K562 (cell line): ENCODE data around the gene DAPK1. TPM values are rescaled to one million over a fixed set of nuclear protein-coding genes. Genes with fewer than 3 reads are reported as not detected.

ENCODE experiments used
- ATAC-seq: fragments of 200-7000 bp; cut with Tn5 transposase; 3 replicates; pipeline ENCODE4 v1.9.1; 2020; ENCODE audit warnings: moderate library complexity
- BruUV-seq: library from RNA; stranded (reverse); fragments of 400-500 nt; replicated peaks from 2 replicates; lab custom pipeline; 2021; lab: Mats Ljungman, UMichigan
- CTCF ChIA-PET: fragments of 300-600 bp; formaldehyde crosslinking; extraction: SDS; loops from one replicate; lab custom pipeline; 2021; ENCODE audit warnings: low intra/inter-chr PET ratio; lab: Yijun Ruan, JAX
- POLR2A ChIA-PET: fragments of 300-600, 350-650 bp; sonication (Branson Sonifier 250); formaldehyde crosslinking; extraction: SDS; loops from one replicate; lab custom pipeline; 2021; ENCODE audit warnings: antibody characterized with exemption, inconsistent platforms; lab: Yijun Ruan, JAX
- DNase-seq, 4 experiments: peaks; one replicate each; pipeline versions ENCODE4 v3.0.0 to v3.0.0-alpha.2; 2011 to 2018; ENCODE audit warnings: low spot score in 3 of 4, mixed read lengths in 3 of 4; ENCODE audit errors: extremely low read depth in 1 of 4
- FAIRE-seq: peaks from 2 replicates; lab custom pipeline; 2011; peaks lifted over from hg19 to GRCh38; lab: Jason Lieb, UNC
- H2AFZ ChIP-seq: 2 replicates; pipeline ENCODE4 v1.6.0; 2011; ENCODE audit warnings: low read depth, low read length, control low read depth, inconsistent platforms
- H3K27ac ChIP-seq: fragments of 200-600 bp; 3 replicates; pipeline ENCODE4 v1.8.0; 2011; ENCODE audit warnings: low read depth, mild to moderate bottlenecking, control low read depth, inconsistent platforms, low read length, moderate library complexity, mixed read lengths; ENCODE audit errors: extremely low read depth
- H3K27me3 ChIP-seq, 2 experiments: fragments of 300-600 bp in 1 of 2; 2 replicates in 1 of 2; 3 replicates in 1 of 2; pipeline versions ENCODE4 v1.6.0 to v1.8.0; 2011; ENCODE audit warnings: inconsistent platforms in 2 of 2, low read length in 2 of 2, mild to moderate bottlenecking in 1 of 2, mixed read lengths in 1 of 2, moderate library complexity in 1 of 2; ENCODE audit not compliant: control insufficient read depth in 2 of 2, insufficient read depth in 2 of 2
- H3K36me3 ChIP-seq: fragments of 300-600 bp; 3 replicates; pipeline ENCODE4 v1.8.0; 2011; ENCODE audit warnings: mild to moderate bottlenecking, low read length, inconsistent platforms; ENCODE audit not compliant: control insufficient read depth, insufficient read depth
- H3K4me1 ChIP-seq, 2 experiments: fragments of 200-600 bp in 1 of 2; replicated peaks in 1 of 2; 2 replicates in 1 of 2; 3 replicates in 1 of 2; pipeline versions ENCODE4 v1.5.1 to v1.8.0; 2011; ENCODE audit warnings: inconsistent platforms in 2 of 2, low read length in 2 of 2, mild to moderate bottlenecking in 1 of 2, mixed read lengths in 1 of 2, moderate library complexity in 1 of 2; ENCODE audit not compliant: control insufficient read depth in 2 of 2, insufficient read depth in 2 of 2
- H3K4me2 ChIP-seq: 2 replicates; pipeline ENCODE4 v1.6.1; 2011; ENCODE audit warnings: low read length, control low read depth, inconsistent platforms, mixed read lengths; ENCODE audit not compliant: insufficient read depth
- H3K4me3 ChIP-seq: fragments of 200-600 bp; sonication (generic), shearing (Covaris generic); 2 replicates; pipeline ENCODE4 v1.5.1; 2016; ENCODE audit warnings: control low read depth, inconsistent platforms
- H3K79me2 ChIP-seq: fragments of 200-600 bp; 3 replicates; pipeline ENCODE4 v1.8.0; 2011; ENCODE audit warnings: low read length, inconsistent platforms; ENCODE audit not compliant: control insufficient read depth, insufficient read depth
- H3K9ac ChIP-seq, 2 experiments: 2 replicates each; pipeline versions ENCODE4 v1.6.0 to v1.6.1; 2011; ENCODE audit warnings: low read depth in 2 of 2, low read length in 2 of 2, control low read depth in 1 of 2, inconsistent platforms in 1 of 2, mild to moderate bottlenecking in 1 of 2, mixed read lengths in 1 of 2; ENCODE audit not compliant: insufficient read depth in 1 of 2
- H3K9me1 ChIP-seq: one replicate; pipeline ENCODE4 v1.6.0; 2011; ENCODE audit warnings: inconsistent platforms, mild to moderate bottlenecking, low read length, moderate library complexity; ENCODE audit not compliant: control insufficient read depth, insufficient read depth
- H3K9me3 ChIP-seq: replicated peaks from 2 replicates; pipeline ENCODE4 v1.5.1; 2011; ENCODE audit warnings: low read depth, low read length, inconsistent platforms; ENCODE audit not compliant: control insufficient read depth, insufficient read depth
- H4K20me1 ChIP-seq: replicated peaks from 2 replicates; pipeline ENCODE4 v1.6.1; 2011; ENCODE audit warnings: low read length, inconsistent platforms, mixed read lengths; ENCODE audit not compliant: control insufficient read depth, insufficient read depth
- ETV6 ChIP-seq, 3 experiments: fragments of 150-350 bp in 1 of 3; sonication (generic) in 1 of 3; formaldehyde crosslinking in 1 of 3; IDR thresholded peaks; 2 replicates each; pipeline versions ENCODE4 v1.6.1 to v1.8.0; 2014 to 2022; ENCODE audit warnings: borderline replicate concordance in 2 of 3, low read depth in 2 of 3, antibody characterized with exemption in 1 of 3, low read length in 1 of 3, mild to moderate bottlenecking in 1 of 3, missing genetic modification reagents in 1 of 3
- NUFIP1 ChIP-seq: fragments of 450-650 bp; IDR thresholded peaks from 2 replicates; pipeline ENCODE4 v1.6.1; 2018; ENCODE audit not compliant: partially characterized antibody
- PPARD ChIP-seq: fragments of 250-450 bp; sonication (Bioruptor Pico); IDR thresholded peaks from 2 replicates; pipeline ENCODE4 v1.8.0; 2022; ENCODE audit warnings: inconsistent platforms, mild to moderate bottlenecking, moderate library complexity
- RBM14 ChIP-seq: fragments of 200-400 bp; formaldehyde crosslinking; IDR thresholded peaks from 2 replicates; pipeline ENCODE4 v1.6.1; 2018; ENCODE audit warnings: low read depth, mild to moderate bottlenecking, low read length, moderate library complexity, borderline replicate concordance; ENCODE audit not compliant: insufficient read depth
- ZNF121 ChIP-seq: sonication (generic); formaldehyde crosslinking; conservative IDR thresholded peaks from 2 replicates; pipeline ENCODE4 v1.8.0; 2022; ENCODE audit warnings: missing genetic modification reagents
- ZNF347 ChIP-seq: fragments of 450-650 bp; formaldehyde crosslinking; IDR thresholded peaks from 2 replicates; pipeline ENCODE4 v1.4.0; 2020; ENCODE audit warnings: low read depth, mild to moderate bottlenecking, moderate library complexity
- WGBS: fragments of 100-300 bp; shearing (Covaris generic); methylation state at CpG from one replicate; pipeline ENCODE4 v1.1.6; 2016; ENCODE audit warnings: low coverage, mixed read lengths; ENCODE audit not compliant: insufficient coverage; ENCODE audit errors: missing lambda C conversion rate; 5-methylcytosine and 5-hydroxymethylcytosine counted together
- in situ Hi-C: fragments of 300-500 bp; cut with MboI; formaldehyde crosslinking; loops from 4 replicates; pipeline ENCODE4 v1.15.0; 2018; ENCODE audit warnings: inconsistent platforms, mixed read lengths
- intact Hi-C: fragments of 100-400 bp; cut with micrococcal nuclease; formaldehyde crosslinking; loops from 2 replicates; pipeline ENCODE4 v1.14.2; 2022
- polyA plus RNA-seq, 8 experiments: library from polyadenylated mRNA; depleted of rRNA in 4 of 8; stranded (reverse) in 5 of 8; unstranded in 3 of 8; fragments of >200 nt; fragmentation: Nextera tagmentation in 2 of 8; fragmentation: Illumina TruSeq in 1 of 8; extraction: Ambion mirVana in 2 of 8; extraction: Trizol in 1 of 8; gene quantifications; 2 replicates each; pipeline versions ENCODE4 v1.2.1 to v1.2.3, GENCODE V29; 2011 to 2014; ENCODE audit warnings: inconsistent platforms in 1 of 8, missing spikeins in 1 of 8
- total RNA-seq, 7 experiments: library from RNA; depleted of rRNA in 6 of 7; stranded (reverse); fragments of >200 nt in 6 of 7; fragmentation: Illumina TruSeq in 2 of 7; extraction: Trizol in 2 of 7; gene quantifications; 2 replicates each; pipeline versions ENCODE4 v1.2.1 to v1.2.3, GENCODE V29; 2011 to 2021; ENCODE audit warnings: low replicate concordance in 1 of 7
- TF ChIP-seq, protein P1 (sequence below): fragments of 450-650 bp; conservative IDR thresholded peaks from 2 replicates; pipeline ENCODE4 v1.6.1; 2016; ENCODE audit warnings: missing genetic modification characterization, low read depth, mild to moderate bottlenecking, missing compliant biosample characterization, moderate library complexity
- TF ChIP-seq, protein P2 (sequence below): sonication (generic); formaldehyde crosslinking; IDR thresholded peaks from 2 replicates; pipeline ENCODE4 v1.8.0; 2022; ENCODE audit warnings: mild to moderate bottlenecking, low read depth, missing genetic modification reagents

Gene DAPK1
- total and polyA plus RNA-seq, 9 of the 15 experiments (the other 6 are each of a cell fraction or from before 2014, with no cell fraction given): 1.7 to 26.4 (median 15.8) TPM

DNA sequence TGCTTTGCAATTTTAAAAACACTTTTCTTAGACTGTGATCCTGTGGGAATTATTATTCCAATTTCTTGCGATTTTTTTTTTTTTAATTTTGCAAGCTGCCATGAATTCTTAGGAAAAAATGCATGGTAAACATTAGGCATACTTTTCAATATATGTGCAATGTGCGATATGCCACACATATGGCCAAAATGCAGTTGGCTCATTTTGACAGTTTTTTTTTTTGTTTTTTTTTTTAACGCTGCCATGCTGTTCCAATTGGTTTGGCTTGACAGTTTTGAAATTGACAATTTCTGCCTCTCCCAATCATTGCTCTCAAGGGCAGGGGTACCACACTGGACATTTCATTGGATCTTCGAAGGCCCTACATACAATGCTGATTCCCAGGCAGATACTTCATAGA, 36.4 kb downstream of the DAPK1 start:
- Histone ChIP-seq H3K9me3 (no peaks in the 10 kb centered on the region), H3K4me3 (no peak overlapping the region), H3K9me1 (no peaks in the 10 kb centered on the region), H4K20me1 (no peaks in the 10 kb centered on the region), H3K36me3 (no peaks in the 10 kb centered on the region; the same call in 2 of the 3 replicates), H3K27me3 (no peaks in the 10 kb centered on the region), H3K27ac (no peak overlapping the region), H2AFZ (no peak overlapping the region), H3K9ac (no peak overlapping the region), H3K4me1 (peaks cover 7 to 14% of the 10 kb centered on the region in 2 experiments; a peak in 4 of 5 replicates), H3K4me2 (no peak overlapping the region), H3K79me2 (peaks cover 9% of the 10 kb centered on the region; the same call in 2 of the 3 replicates)
- FAIRE-seq (no peak), DNase-seq (no peak), ATAC-seq (no peak)
- no TSS peak for BruUV-seq
- 89% methylated on average over 4 of the region's 4 CpGs for WGBS
- TF ChIP-seq ETV6 (IDR thresholded peaks at IDR 0.05; ENCODE audit: borderline replicate concordance in 1 of 2, low read depth in 2 of 2, low read length in 1 of 2): no peak
- TF ChIP-seq ETV6 (CRISPR knock-in tag; IDR thresholded peaks at IDR 0.05; ENCODE audit: borderline replicate concordance): no peak
- no peak for TF ChIP-seq RBM14
- TF ChIP-seq, protein P1, sequence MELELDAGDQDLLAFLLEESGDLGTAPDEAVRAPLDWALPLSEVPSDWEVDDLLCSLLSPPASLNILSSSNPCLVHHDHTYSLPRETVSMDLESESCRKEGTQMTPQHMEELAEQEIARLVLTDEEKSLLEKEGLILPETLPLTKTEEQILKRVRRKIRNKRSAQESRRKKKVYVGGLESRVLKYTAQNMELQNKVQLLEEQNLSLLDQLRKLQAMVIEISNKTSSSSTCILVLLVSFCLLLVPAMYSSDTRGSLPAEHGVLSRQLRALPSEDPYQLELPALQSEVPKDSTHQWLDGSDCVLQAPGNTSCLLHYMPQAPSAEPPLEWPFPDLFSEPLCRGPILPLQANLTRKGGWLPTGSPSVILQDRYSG (tag): no peak
- TF ChIP-seq, protein P2, sequence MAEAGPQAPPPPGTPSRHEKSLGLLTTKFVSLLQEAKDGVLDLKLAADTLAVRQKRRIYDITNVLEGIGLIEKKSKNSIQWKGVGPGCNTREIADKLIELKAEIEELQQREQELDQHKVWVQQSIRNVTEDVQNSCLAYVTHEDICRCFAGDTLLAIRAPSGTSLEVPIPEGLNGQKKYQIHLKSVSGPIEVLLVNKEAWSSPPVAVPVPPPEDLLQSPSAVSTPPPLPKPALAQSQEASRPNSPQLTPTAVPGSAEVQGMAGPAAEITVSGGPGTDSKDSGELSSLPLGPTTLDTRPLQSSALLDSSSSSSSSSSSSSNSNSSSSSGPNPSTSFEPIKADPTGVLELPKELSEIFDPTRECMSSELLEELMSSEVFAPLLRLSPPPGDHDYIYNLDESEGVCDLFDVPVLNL (CRISPR knock-in tag): no peak
- no peak for TF ChIP-seq ZNF347
- TF ChIP-seq ZNF121: no peak
- no peak for TF ChIP-seq NUFIP1
- TF ChIP-seq PPARD (CRISPR knock-in tag): no peak
- ChIA-PET POLR2A (no interaction called here), CTCF (no interaction called here)
- intact Hi-C loops (no loop called here), in situ Hi-C loops (no loop called here)
